HT1080 (cell line): ENCODE results near the gene DNAH17. TPM values are rescaled to one million over a fixed set of nuclear protein-coding genes. Genes with fewer than 3 reads are reported as not detected.

Experiments used
- DNase-seq: peaks from one replicate; pipeline ENCODE4 v3.0.0-alpha.2; 2015; ENCODE audit warnings: low read depth
- total RNA-seq: library from RNA; depleted of rRNA; stranded (reverse); fragments of >200 nt; shearing (Covaris generic); gene quantifications from 2 replicates; pipeline ENCODE4 v1.2.3, GENCODE V29; 2014

Gene DNAH17
- total RNA-seq, 1 experiment from 2014 or later = not detected

DNA sequence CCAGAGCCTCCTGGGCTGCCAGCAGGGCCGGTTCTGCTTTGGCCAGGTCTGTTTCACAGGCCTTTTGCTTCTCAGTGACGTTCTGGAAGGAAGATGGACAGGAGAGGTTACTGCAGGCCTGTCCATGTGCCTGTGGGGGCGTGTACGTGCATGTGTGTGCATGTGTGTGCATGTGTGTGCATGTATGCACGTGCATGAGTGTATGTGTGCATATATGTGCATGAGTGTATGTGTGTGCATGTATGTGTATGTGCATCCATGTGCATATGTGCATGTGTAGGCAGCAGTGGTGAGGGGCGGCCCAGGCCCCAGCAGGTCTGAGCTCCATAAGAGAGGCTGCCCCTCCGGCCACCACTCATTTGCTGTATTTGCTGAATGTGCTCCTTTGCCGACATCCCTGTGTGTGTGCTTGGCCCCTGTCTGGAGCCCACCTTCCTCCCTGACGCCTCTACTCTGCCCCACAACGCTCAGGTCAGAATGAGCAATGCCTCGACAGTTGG lies 117.0 kb downstream of the DNAH17 start:
- DNase-seq = no peak

DNA sequence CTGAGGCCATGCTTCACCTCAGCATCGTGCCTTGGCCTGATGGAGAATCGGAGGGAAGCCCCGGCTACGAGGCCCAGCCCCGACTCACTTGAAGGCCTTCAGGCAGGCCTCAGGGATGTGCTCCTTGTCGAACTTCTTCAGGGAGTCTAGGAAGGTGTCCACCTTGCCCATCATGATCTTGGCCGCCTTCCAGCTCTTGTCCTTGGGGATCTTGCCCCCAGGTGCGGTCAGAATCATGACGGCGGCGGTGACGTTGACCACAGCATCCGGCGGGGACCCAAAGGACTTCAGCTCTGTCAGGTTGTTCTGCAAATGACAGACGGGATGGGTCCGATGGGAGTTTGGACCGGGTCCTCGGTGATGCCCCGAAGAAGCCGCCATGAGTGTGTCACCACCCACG lies 117.5 kb downstream of the DNAH17 start:
- no peak for DNase-seq

- no peak for DNase-seq
Measured at GRCh38 chr17:78458736-78459335, 118.4 kb downstream of the DNAH17 start.

DNA sequence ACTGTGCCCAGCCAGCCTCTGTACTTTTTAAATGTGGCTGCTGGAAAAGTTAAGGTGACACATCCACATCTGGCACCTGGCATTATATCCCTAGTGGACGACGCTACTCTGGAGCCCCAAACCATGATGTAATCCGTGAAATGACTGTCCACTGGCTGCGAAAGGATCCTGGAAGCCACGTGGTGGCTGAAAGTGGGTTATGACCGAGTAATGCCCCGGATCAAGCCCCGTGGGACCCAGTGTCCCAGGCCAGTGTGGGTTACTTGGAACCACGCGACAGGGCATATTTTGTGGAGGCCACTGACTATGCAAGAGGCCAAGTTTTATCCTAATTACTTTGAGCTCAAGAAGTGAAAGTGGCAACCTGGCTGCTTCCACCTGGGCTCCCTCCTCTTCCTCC lies 119.1 kb downstream of the DNAH17 start:
- DNase-seq = no peak

- no peak for DNase-seq
Measured at GRCh38 chr17:78454346-78454745, 122.8 kb downstream of the DNAH17 start.

DNA sequence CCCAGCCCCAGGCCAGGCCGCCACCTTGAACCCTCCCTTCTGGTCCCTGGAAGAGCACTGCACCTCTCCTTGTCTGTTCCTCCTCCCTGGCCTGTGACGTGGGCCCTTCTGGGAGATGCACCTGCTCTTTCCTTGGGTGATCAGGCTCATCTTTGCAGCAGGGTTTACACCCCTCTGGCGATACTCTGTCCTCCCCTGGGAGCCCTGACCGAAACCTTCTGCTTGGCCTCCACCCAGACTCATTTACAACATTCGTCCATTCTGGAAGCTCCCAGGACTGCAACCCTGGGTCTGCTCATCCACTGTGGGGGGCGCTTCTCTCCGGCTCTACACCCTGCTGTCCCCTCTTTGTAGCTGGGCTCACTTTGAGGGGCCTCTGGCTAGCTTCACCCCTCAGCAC lies 125.4 kb downstream of the DNAH17 start:
- no peak for DNase-seq

DNA sequence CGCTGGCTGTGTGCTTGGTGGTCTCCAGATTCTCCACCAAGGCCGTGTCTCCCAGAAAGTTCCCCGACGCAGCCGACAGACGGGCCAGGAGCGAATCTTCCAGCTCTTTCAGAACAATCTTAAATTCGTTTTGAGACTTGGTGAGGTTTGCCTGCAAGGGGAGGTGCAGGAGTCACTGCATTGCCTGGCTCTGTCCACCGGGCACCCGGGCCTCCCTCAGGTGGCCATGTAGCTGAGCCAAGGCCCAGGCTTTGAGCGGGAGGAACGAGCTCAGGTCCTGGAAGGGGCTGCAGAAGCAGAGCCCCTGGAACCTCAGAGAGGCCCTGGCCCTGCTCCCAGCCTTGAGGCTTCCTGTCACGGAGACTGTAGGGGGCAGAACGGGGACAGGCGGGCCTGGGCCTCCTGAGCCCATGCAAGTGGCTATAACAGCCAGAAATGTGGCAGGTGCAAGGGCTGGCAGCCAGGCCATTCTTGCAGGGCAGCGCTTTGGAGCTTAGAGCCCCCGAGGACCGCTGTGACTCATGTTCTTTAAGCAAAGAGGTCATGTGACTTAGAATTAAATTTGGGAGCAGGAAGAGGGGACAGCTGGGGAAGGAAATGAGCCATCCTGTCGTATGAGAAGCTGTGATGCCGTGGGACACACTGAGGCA lies 126.4 kb downstream of the DNAH17 start:
- no peak for DNase-seq

- no peak for DNase-seq
Measured at GRCh38 chr17:78449983-78450595, 127.1 kb downstream of the DNAH17 start.

DNA sequence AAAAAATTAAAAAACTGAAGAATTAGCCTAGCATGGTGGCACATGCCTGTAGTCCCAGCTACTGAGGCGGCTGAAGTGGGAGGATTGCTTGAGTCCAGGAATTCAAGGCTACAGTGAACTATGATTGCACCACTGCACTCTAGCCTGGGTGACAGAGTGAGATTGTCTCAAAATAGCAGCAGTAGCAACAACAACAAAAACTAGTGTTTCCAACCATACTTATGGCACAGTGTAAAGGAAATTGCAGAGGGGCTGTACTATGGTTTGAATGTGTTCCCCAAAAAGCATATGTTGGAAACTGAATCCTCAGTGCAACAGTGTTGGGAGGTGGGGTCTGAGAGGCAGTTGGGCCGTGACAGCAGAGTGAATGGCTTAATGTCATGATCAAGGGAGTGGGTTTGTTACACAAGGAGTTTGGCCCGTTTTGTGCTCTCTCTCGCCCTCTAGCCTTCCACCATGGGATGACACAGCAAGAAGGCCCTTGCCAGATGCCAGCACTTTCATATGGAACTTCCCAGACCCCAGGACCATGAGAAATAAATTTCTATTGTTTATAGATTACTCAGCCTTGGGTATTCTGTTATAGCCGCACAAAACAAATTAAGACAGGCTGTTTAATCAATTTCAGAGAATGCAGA lies 128.7 kb downstream of the DNAH17 start:
- DNase-seq = no peak

GRCh38 chr17:78446833-78447232 lies 130.4 kb downstream of the DNAH17 start:
- no peak for DNase-seq

DNA sequence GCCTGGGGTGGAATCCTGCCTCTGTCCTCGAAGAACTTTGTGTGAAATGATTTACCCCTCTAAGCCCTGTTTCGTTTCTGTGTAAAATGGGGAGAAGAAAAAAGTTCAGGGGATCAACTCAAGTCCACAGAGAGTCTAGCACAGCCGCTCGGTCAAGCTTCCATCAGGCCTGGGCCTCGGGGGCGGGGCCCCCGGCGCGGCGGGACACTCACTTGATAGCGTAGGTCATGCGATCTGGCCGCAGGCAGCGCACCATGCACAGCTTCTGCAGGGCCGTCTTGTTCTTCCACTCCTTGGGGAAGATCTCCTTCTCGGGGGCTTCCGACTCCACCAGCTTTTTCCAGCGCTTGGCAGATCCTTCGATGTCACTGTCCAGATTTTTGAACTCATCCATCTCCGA lies 132.8 kb downstream of the DNAH17 start:
- DNase-seq = no peak

DNA sequence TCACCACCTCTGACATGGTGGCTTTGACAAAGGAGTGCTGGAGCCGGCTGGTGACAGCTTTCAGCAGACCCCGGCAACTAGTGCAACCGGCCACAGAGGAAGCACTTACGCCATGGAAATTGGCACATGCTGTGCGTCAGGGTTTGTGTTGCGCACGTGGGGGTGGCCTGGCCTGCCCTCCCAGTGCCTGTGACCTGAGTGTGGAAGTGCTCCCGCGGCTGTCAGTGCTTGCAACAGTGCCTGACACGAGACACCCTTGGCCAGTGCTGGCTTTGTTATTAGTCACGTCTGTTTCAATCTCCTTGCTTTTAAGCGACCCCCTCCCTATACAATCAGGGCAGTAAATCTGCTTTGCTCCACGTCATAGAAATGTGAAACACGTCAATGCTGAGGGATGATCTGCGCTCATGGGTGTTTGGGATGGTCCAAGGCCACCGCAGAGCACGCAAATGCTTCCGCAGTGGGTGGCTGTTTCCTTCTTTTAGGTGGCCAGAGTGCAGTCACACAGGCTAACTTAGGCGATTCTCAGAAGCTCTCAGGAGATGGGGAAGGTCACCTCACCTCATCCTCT lies 134.5 kb downstream of the DNAH17 start:
- DNase-seq = no peak

- no peak for DNase-seq
Measured at GRCh38 chr17:78441271-78441971, 135.8 kb downstream of the DNAH17 start.

GRCh38 chr17:78438694-78439325 lies 138.4 kb downstream of the DNAH17 start:
- DNase-seq = no peak

DNA sequence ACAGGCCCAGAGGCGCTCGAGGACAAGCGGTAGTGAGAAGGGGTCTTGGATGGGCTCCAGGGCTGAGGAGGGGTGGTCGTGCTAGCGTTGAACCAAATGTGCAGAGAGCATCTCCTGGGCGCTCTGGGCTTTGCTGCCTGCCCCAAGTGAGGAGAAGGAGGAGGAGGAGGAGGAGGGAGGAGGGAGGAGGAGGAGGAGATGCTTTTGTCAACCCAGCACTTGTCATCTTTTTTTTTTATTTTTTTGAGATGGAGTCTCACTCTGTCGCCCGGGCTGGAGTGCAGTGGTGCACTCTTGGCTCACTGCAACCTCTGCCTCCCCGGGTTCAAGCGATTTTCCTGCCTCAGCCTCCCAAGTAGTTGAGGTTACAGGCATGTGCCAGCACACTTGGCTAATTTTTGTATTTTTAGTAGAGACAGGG lies 138.9 kb downstream of the DNAH17 start:
- no peak for DNase-seq

DNA sequence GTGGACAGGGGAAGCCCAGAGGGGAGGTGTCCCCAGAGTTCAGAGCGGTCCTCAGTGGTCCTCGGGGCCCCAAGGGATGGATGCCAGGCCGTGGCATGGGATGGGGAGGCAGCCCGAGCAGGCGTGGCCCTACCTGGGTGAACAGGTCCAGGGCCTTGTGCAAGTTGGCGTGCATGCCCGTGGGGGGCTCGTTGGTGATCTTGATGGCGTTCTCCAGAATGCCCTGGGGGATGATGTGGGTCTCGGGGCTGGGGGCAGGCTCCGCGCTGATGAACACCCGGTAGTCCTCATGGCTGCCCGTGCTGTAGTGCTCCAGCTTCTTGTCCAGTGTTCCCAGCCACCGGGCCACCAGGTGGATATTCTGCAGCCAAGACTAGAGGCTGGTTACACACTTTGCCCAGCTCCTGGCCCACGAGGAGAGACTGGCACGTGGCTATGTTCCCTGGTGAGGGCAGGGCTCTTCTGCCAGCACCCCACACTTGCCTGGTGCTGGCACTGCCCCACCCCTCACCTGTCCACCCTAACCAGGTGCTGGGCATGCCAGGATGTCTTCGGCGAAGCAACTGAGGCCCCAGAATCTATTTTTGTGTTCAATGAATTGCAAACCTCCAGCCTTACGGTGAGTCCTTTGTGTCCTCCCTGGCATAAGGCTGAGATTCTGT lies 139.6 kb downstream of the DNAH17 start:
- DNase-seq = no peak

- DNase-seq = no peak
Measured at GRCh38 chr17:78435330-78436005, 141.7 kb downstream of the DNAH17 start.

DNA sequence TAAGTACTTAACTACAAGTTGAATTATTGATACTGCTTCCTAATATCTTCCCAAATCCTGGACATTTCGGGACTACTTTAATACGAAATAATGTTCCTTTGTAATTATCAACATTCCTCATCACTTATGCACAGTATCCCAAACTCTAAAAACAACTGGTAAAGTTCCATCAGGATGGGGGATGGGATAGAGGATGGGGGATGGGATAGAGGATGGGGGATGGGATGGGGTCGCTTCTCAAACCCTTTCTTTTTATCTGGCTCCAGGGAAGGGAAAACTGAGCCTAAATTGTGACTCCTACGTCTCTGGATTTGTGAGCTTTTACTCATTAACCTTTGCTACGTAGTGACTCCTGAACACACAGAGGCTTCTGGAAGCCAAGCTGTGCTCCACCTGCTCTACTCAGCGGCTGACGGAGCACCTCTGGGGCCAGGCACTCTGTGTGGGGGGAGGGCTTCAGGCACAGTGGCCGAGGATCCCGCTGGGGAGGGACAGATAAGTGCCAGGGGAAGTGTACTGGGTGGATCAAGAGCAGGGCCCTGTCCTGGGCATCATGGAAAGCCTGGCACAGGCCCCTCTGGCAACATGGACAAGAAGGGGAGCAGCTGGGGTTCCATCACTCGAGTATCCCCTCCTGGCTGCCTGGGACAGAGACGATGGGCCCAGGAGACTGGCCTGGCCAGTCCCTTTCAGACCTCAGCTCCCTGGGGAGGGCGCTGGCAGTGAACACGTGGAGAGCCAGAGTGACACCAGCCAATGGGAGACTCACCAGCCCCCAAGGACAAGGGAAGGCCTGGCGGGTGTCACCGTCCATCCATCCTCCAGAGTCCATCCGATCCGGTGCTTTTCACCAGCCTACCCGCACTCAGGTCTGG lies 142.5 kb downstream of the DNAH17 start:
- no peak for DNase-seq
